A204.1 (cell line): Measurements from ENCODE around the gene TRAF7.
"Not testable (repeated sequence)": the region's sequence is repeated elsewhere in the genome, so short reads cannot be mapped to it uniquely, and the experiment has no call there.

Experiments
- FAIRE-seq: peaks from 2 replicates; lab custom pipeline; 2012; peaks lifted over from hg19 to GRCh38; lab: Jason Lieb, UNC

The TRAF7 gene

DNA sequence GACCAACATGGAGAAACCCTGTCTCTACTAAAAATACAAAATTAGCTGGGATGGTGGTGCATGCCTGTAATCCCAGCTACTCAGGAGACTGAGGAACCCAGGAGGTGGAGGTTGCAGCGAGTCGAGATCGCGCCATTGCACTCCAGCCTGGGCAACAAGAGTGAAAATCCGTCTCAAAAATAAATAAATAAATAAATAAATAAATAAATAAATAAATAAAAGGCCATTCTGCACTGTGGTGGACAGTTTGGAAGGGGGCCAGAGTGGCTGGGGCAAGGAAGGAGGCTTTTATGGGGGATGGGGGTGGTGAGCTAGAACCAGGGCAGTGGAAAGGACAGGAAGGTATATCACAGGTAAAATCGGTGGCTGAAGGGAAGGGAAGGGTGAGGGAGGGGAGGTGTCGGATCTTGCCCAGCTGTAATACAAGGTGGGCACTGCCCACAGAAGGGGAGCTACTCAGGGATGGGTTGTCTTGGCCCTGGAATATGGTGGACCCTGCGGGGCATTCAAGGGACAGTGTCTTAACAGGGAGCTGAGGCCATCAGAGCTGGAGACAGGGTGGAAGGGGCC lies 47.6 kb downstream of the TRAF7 start:
- not testable (repeated sequence) for FAIRE-seq

DNA sequence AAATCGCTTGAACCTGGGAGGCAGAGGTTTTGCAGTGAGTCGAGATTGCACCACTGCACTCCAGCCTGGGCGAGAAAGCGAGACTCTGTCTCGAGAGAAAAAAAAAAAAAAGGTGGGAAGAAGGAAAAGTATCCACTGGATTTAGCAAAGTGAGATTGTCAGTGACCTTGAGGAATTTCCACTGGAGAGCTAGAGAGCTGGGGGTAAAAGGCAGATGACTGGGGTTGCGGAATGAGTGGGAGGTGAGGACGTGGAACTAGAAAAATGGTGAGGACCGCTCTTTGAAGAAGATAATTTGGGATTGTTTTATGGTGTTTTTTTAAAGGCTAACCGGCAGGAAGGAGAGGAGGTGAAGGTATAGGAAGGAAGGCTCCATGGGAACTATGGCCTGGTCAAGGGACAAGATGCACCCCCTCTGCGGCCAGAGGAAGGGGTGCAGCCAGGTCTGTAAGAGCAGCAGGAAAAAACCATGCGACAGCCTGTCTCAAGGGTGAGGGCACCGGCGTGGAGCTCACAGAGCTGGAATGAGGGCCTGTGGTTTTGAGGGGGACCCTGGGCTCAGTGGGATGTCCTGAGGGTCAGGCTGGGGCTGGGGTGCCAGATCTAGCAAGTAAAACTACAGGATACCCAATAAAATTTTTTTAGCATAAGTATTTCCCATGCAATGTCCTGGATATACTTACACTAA lies 49.0 kb downstream of the TRAF7 start:
- FAIRE-seq, result no peak

DNA sequence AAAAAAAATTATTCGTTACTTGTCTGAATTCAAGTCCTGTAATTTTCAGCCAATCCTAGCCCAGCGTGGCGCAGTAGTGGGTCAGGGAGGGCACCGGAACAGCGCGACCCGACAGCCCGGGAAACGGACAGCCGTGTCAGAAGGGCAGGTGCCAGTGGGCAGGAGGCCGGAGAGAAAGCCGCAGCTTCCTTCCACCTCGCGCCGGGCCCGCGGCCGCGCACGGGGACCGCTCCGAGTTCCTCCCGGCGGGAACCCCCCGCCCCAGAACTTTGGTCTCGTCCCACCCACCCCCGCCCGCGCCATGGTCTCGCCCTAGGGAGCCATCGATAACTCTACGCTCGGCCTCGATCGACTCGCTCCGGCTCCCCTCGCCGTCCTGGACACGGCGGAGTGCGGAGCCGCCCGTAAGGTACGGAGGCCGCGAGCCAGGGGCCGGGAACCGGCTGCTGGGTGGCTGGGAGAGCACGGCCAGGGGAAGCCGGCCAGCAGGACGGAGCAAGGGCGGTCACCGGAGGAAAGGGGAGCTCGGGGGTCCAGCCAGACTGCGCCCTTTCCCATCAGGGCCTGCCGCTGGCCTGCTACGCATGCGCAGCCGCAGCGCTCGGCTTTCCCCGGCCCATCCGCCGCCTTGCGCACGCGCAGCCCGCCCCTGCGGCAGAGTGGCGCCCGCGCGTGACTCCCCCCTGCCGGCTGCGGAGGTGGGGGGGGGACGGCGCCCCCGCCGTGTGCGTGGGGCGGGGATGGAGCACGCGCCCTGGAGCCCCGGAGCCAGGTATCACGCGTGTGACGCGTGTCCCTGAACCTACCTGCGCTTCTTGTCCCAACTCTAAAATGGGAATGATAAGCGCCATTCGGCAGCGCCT lies 49.8 kb downstream of the TRAF7 start, which contains the start of gene MLST8:
Gene MLST8, plus strand, starts transcription at position 351 of the 863 bp plus-strand sequence. CDS start 632 bp downstream, outside the sequence.
- no peak for FAIRE-seq

DNA sequence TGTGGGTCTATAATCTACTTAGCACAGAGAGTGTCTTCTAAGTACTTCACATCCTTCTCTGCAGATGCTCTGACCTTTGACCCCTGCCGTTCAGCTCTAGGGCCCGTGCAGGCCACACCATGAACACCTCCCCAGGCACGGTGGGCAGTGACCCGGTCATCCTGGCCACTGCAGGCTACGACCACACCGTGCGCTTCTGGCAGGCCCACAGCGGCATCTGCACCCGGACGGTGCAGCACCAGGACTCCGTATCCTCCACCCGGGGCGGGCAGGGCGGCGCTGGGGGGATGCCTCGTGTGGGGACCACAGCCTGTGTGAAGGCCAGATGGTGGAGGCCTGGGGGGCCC lies 50.4 kb downstream of the TRAF7 start:
- no peak for FAIRE-seq

DNA sequence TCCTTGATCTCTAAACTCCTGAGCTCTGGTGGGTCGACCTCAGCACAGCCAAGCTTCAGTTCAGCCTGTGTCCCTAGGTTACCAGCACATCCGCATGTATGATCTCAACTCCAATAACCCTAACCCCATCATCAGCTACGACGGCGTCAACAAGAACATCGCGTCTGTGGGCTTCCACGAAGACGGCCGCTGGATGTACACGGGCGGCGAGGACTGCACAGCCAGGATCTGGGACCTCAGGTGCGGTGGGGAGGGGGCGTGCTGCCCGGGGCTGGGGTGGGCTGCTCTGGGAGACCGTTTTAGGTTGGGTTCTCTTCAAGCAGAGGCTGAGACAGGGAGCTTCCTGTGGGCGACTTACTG lies 50.8 kb downstream of the TRAF7 start:
- no peak for FAIRE-seq

DNA sequence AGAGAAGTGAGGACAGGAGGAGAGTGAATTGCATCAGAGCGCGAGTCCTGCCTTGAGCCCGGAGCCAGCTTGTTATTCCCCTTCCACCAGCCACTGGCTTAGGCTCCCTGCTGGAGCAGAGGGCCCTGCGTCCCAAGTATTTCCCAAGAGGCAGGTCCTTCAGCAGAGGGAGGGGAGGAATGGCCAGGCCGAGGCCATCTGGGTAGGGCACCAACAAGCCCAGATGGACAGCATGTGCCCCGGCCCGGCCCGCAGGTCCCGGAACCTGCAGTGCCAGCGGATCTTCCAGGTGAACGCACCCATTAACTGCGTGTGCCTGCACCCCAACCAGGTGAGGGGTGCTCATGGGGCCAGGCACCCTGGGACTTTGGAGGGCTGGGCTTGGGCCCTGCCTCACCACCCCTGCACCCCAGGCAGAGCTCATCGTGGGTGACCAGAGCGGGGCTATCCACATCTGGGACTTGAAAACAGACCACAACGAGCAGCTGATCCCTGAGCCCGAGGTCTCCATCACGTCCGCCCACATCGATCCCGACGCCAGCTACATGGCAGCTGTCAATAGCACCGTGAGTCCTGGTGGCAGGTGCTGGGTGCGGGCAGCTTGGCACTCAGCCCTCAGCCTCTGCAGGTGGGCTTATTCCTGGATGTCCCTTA lies 51.3 kb downstream of the TRAF7 start:
- no peak for FAIRE-seq

DNA sequence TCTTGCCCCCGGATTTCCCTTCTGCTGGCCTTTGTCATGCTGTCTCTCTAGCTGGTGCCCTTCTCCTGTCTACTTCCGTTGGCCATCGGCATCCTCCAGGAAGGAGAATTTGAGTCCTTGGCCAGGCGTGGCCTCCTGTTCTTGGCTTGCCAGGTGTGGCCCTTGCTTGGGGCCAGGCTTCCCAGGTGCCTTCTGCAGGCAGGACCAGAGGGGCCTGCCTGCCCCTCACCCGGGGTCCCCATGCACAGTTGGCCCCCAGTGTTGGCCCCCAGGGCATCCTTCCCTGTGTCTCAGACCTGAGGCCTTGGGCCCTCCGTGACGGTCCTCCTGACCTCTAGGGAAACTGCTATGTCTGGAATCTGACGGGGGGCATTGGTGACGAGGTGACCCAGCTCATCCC lies 52.3 kb downstream of the TRAF7 start:
- no peak for FAIRE-seq

DNA sequence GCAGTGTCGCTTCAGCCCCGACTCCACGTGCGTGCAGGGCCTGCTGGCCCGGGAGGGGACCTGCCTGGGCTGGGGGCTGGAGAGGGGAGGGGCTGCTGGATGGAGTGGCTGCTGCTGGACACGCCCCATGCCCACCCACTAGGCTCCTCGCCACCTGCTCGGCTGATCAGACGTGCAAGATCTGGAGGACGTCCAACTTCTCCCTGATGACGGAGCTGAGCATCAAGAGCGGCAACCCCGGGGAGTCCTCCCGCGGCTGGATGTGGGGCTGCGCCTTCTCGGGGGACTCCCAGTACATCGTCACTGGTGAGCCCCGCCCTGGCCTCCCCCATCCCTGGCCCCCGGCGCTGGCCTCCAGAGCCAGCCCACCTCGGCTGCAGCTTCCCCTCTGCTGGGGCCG lies 52.7 kb downstream of the TRAF7 start:
- FAIRE-seq, result no peak

DNA sequence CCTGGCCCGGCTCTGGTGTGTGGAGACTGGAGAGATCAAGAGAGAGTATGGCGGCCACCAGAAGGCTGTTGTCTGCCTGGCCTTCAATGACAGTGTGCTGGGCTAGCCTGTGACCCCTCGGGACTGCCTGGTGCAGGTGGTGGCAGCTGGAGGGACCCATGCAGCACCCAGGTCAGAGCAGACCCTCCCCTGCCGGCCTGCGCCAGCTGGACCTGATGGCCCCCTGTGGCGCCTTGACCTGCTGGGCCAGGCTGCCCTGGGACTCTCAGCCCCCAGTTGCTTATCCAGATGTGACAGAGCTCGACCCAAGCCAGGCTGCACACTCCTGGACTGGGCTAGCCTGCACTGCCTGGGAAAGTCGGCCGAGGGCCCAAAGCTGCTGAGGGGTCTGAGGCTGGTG lies 53.2 kb downstream of the TRAF7 start:
- FAIRE-seq, result no peak

DNA sequence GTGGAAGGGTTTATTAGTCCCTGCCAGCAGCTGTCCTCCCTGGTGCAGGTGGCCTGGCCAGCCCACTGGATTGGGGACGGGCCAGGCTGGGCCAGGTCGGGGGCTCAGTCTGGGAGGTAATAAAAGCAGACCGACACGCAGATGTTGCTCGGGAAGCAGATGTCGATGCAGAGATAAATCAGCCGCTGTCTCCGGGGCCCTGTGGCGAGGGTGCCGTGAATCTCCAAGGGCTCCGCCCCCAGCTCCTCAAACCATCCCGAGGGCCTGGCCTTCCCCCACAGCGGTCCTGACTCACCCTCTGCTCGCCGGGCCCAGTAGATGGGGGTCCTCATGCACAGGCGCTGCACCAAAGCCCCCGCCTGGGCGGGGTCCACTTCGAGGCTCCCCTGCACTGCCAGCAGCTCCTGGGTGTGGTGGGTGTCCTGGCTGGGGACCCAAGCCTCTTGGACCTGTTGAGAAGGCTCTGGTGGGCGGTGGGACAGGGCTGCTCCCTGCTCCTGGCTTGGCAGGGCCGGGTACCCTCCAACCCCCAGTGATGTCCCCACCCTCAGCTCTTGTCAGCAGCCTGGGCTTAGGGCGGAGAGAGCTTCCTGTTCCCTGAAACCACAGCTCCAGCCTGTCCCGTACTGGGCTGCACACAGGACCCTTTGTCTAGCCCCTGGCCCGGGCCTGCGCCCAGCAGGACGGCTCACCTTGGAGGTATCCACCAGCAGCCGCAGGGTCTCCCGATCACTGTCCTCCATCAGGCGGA lies 53.9 kb downstream of the TRAF7 start:
- FAIRE-seq, result no peak

DNA sequence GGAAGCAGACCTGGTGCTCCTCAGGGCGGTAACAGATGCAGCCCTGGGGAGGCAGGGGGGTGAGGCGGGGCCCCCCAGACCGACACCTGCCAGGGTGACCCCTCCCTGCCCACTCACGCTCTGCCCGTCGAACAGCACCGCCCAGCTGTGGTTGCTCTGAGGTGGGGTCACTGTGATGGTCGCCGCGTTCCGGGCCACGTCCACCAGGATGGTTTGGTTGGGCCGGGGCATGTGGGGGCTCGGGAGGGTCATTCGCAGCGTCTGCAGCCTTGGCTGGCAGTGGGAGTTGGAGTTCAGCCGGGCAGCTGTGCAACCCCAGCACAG lies 54.4 kb downstream of the TRAF7 start:
- no peak for FAIRE-seq

DNA sequence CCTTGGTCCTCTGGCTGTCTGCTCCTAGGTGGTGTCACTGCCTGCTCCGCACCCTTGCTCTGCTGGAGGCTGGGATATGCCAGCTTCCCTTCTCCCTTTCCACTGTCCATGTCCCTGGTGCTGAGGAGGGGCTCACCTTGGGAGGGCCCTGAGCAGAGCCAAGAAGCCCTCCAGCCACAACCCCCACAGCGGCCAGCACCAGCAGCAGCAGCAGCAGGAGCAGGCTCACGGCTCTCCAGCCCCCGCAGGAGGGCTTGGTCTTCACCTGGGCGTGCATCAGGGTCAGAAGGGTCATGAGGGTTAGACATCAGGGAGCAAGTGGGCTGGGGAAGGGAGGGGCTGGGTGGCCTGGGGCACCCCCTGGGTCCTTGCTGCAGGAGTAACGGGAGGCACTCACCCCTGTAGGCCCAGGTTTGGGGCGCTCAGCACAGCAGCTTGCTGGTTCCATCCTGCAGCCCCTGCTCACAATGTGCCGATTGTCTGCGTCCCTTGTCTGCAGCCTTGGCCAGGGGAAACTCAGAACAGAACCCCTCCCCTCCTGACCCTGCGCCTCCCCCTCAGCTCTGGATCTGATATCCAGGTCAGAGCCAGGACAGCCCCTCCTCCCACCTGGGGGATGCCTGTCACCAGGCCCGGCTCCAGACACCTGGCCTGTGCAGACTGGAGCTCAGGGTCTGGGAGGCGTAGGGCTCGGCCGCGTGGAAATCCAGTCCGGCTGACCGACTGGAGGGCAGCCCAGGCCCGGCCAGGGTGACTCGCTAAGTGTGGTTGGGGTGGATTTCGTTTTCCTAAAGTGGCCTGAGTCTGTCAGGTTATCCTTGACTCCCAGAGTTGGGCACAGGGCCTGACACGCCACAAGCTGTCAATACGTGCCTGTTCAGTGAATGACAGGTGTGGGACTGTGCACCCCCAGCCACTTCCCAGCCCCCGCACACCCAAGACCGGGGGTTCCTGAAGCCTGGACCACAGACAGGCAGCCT lies 55.1 kb downstream of the TRAF7 start, which contains the start of gene BRICD5:
Gene BRICD5, minus strand, starts transcription at position 478 of the 980 bp plus-strand sequence. Its CDS starts 30 bp downstream, at position 448.
- FAIRE-seq, result no peak

DNA sequence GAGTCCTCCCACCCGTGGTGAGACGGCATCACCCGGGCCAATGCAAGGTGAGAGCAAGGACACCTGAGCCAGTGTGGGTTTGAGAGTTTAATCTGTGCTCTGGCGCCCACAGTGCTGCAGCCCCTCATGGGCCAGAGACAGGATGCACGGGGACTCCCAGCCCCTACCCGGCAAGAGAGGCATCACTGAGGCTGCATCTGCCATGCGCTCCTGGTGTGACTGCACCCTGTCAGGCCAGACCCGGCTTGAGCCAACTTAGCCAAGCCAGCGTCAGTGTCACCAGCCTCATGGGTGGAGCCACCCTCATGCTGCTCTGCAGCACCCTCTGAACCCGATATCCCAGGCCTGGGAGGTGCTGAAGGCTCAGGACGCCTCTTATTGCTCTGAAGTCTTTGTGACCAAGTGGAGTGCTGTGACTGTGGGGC lies 56.4 kb downstream of the TRAF7 start:
- FAIRE-seq, result no peak

DNA sequence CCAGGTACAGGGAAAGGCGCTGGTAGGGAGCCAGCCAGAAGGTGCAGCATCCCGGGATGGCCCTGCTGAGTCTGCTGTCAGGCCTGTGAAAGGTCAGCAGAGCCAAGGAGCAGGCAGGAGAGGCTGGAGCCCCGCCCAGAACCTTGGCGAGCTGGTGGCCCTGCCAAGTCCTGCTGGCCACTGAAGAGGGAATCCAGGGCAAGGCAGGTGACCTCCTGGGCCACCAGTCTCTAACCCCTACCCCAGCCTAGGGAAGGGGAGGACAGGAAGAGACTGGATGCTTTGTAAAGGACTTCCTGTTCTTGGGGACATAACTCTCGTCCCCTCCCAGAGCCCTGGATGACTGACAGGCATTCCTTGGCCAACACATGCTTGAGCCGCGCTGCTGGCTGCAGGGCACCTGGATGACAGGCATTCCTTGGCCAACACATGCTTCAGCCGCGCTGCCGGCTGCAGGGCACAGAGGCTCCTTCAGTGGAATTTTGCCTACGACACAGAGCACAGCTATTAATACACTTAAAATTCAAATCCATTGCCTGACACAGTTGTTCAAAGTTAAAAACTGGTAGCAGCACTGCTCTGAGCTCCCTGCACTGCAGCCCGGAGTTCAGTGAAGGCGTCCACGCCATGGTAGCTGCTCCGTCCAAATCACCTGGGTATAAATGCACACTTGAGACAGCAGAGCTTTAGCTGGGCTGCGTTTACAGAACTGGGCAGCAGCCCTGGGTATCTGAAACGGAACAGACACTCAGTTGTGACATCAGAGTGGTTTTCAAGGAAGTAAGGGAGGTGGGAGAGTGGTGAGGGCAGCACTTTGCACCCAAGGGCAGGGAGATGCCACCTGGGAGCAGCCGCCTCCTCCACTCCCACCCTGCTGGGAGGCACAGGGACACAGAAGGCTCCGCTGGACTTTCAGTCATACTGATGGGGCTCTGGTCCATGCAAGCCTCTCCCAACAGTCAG lies 57.1 kb downstream of the TRAF7 start:
- no peak for FAIRE-seq

DNA sequence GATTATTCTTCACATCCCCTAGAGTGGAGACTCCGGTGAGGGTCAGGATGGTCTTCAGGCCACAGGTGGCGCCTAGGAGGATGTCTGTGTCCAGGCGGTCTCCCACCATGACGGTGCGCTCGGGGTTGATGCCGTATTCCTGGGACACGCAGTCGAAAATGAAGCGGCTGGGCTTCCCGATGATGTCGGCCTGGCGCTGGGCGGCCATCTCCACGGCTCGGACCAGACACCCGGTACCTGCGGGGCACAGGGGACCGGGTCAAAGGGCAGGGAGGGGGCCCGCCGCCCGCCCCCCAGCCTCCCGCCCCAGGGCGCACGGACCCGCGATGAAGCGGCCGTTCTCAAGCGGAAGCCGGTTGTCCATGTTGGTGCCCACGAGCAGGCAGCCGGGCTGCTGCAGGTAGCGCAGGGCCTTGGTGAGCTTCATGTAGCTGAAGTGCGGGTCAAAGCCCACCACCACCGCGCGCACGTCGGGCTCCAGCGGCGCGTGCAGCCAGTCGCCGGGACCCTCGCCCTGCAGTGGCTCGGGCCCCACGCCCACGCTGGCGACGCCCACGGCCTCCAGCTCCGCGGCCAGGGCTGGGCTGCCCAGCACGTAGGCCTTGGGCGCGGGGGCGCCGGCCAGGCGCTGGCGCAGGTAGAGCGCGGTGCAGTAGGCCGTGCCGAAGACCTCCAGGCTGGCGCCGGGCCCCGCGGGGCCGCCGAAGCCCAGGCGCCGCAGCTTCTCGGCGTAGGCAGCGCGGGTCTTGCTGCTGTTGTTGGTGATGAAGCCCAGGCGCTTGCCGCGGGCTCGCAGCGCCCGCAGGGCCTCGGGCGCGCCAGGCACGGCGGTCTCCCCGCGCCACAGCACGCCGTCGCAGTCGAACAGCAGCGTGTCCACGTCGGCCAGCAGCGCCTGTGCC lies 58.5 kb downstream of the TRAF7 start:
- no peak for FAIRE-seq

DNA sequence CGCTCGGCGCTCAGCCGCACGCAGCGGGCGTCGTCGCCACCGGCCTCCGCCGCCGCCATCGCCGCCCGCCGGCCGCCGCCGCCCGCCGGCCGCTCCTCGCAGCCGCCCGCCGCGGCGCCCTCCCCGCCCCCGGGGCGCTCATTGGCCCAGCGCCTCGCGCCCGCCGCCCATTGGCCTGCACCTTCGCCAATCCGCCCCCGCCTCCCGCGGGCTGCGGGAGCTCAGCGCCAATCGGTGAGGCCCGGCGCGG lies 59.1 kb downstream of the TRAF7 start, which contains the start of gene PGP:
Gene PGP, minus strand, starts transcription at position 122 of the 250 bp plus-strand sequence. Its CDS starts 63 bp downstream, at position 59.
- no peak for FAIRE-seq

DNA sequence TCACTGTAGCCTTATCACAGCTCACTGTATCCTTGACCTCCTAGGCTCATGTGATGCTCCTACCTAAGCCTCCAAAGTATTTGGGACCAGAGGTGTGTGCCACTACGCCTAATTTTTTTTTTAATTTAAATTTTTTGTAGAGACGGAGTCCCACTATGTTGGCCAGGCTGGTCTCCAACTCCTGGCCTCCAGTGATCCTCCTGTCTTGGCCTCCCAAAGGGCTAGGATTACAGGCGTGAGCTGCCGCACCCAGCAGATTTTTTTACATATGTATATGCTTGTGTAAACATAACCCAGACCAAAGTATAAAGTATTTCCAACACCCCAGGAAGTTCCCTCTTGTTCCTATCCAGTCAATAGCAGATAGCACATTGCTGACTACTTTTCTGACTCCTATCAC lies 60.7 kb downstream of the TRAF7 start:
- no peak for FAIRE-seq

DNA sequence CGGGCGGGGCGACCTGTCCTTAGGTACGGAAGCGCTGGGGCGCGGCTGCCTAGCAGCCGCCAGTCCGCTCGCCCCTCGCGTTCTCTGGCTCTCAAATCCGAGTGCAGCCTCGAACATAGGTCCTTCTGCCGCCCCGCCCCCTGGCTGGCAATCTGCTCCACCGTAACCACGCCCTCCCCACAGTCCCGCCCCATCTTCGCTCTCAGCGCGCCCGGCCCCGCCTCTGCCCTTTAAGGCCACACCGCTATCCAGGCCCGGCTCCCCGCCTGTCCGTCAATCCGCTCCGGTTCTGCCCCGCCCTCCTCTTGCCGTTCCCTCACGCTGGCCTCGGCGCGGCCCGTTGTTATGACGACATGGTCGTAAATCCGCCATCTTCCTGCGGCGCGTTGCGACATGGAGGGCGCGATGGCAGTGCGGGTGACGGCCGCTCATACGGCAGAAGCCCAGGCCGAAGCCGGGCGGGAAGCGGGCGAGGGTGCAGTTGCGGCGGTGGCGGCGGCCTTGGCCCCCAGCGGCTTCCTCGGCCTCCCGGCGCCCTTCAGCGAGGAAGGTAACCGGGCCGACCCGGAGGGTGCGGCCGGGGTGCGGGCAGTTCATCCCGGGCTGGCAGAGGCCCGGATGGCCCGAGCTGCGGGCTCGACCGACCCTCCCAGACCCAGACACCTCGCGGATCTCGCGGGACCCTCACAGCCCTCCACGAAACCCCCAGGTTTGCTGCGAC lies 67.8 kb downstream of the TRAF7 start, which contains the start of gene E4F1:
Gene E4F1, plus strand, starts transcription at position 371 of the 721 bp plus-strand sequence. Its CDS starts 23 bp downstream, at position 394.
- FAIRE-seq, result peak; percentile 95
